ENCODE data around the gene CNTNAP1.

DNA sequence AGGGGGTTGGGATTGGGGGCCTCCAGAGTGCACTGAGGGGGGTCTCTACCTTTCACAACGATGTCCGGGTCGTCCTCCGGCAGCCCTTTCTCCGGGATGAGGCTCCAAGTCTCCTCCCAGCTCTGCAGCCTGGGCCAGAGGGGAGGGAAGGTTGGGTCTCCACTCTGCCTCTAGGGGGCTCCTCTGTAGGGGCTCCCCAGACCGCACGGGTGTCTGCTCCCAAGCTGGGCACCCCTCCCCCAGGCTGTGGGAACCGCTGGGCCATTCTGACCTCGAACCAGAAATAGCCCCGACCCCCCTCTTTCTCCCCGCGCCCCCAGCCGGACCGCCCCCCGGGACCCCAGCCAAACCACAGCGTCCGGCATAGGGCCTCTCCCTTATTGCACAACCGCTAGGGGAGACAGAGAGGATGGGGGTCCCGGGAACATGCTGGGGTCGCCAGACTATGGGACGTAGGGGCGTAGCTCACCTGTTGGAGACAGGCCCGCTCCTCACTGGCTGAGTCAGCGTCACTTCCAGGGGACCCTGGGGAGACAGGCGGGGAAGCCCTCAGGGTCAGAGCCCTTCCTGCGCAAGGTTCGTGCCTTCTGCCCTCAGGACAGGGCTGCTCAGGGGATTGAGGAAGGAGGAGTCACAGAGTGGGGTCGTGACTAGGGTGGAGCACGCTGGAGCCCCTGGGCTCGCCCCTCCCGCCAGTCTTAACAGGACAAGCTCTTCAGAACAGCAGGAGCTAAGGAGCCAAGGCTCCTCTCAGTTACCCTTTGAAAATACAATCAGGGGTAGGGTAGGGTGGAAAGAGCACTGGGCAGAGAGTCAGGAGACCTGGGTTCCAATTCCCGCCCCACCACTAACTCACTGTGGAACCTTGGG, 8.2 kb upstream of the CNTNAP1 start:
- TF ChIP-seq, protein P1, sequence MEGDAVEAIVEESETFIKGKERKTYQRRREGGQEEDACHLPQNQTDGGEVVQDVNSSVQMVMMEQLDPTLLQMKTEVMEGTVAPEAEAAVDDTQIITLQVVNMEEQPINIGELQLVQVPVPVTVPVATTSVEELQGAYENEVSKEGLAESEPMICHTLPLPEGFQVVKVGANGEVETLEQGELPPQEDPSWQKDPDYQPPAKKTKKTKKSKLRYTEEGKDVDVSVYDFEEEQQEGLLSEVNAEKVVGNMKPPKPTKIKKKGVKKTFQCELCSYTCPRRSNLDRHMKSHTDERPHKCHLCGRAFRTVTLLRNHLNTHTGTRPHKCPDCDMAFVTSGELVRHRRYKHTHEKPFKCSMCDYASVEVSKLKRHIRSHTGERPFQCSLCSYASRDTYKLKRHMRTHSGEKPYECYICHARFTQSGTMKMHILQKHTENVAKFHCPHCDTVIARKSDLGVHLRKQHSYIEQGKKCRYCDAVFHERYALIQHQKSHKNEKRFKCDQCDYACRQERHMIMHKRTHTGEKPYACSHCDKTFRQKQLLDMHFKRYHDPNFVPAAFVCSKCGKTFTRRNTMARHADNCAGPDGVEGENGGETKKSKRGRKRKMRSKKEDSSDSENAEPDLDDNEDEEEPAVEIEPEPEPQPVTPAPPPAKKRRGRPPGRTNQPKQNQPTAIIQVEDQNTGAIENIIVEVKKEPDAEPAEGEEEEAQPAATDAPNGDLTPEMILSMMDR (conservative IDR thresholded peaks at IDR 0.05; ENCODE audit: low read length) = peak; percentile 64
- no peak for TF ChIP-seq EZH2phosphoT487 (IDR thresholded peaks at IDR 0.05; ENCODE audit: borderline replicate concordance)
